ACC112 (cell line): Measurements from ENCODE around the gene TMEM135.
"Not testable (repeated sequence)": the region's sequence is repeated elsewhere in the genome, so short reads cannot be mapped to it uniquely, and the experiment has no call there.

Experiments used
- H2AFZ ChIP-seq: fragments of 200-600 bp; sonication (generic); one replicate; pipeline ENCODE4 v1.6.0; 2017; ENCODE audit warnings: antibody characterized with exemption, low read length; ENCODE audit not compliant: unreplicated experiment
- H3K27ac ChIP-seq: fragments of 200-600 bp; sonication (generic); 2 replicates; pipeline ENCODE4 v1.5.1; 2014; ENCODE audit warnings: low read depth, mild to moderate bottlenecking, antibody characterized with exemption, low read length, moderate library complexity
- H3K27me3 ChIP-seq: fragments of 200-600 bp; sonication (generic); 2 replicates; pipeline ENCODE4 v1.6.1; 2014; ENCODE audit warnings: mild to moderate bottlenecking, antibody characterized with exemption, low read length, moderate library complexity, mixed read lengths; ENCODE audit not compliant: insufficient read depth
- H3K36me3 ChIP-seq: fragments of 200-600 bp; sonication (generic); 2 replicates; pipeline ENCODE4 v1.6.1; 2016; ENCODE audit warnings: mild to moderate bottlenecking, antibody characterized with exemption, low read length, moderate library complexity, mixed read lengths; ENCODE audit not compliant: insufficient read depth
- H3K4me1 ChIP-seq: fragments of 200-600 bp; sonication (generic); one replicate; pipeline ENCODE4 v1.6.1; 2016; ENCODE audit warnings: low read length, mixed read lengths; ENCODE audit not compliant: insufficient read depth, unreplicated experiment, control insufficient read depth
- H3K4me3 ChIP-seq: fragments of 200-600 bp; sonication (generic); 2 replicates; pipeline ENCODE4 v1.5.1; 2014; ENCODE audit warnings: mild to moderate bottlenecking, low read depth, low read length
- H3K79me2 ChIP-seq: fragments of 200-600 bp; sonication (generic); one replicate; pipeline ENCODE4 v1.6.0; 2016; ENCODE audit warnings: low read length; ENCODE audit not compliant: control insufficient read depth, unreplicated experiment, insufficient read depth

Gene TMEM135

GRCh38 chr11:87275176-87275575 lies 237.4 kb downstream of the TMEM135 start:
- Histone ChIP-seq H3K4me1 (no peaks in the 10 kb centered on the region), H3K27ac (no peak overlapping the region)

GRCh38 chr11:87280143-87280542 lies 242.4 kb downstream of the TMEM135 start:
- no peaks in the 10 kb centered on the region for H3K36me3 ChIP-seq
- H3K27me3 ChIP-seq, result no peaks in the 10 kb centered on the region
- no peak overlapping the region for H3K4me3 ChIP-seq
- peaks cover 12% of the 10 kb centered on the region for H3K4me1 ChIP-seq
- no peak overlapping the region for H3K27ac ChIP-seq
- H3K79me2 ChIP-seq, result no peaks in the 10 kb centered on the region
- no peak overlapping the region for H2AFZ ChIP-seq

More at GRCh38 chr11:87275176-87275575, 237.4 kb downstream of the TMEM135 start:
- Histone ChIP-seq H2AFZ (no peak overlapping the region), H3K36me3 (no peaks in the 10 kb centered on the region), H3K27me3 (no peaks in the 10 kb centered on the region), H3K4me3 (no peak overlapping the region), H3K79me2 (no peaks in the 10 kb centered on the region)

GRCh38 chr11:87281496-87281895 lies 243.8 kb downstream of the TMEM135 start:
- peaks cover 12% of the 10 kb centered on the region for H3K4me1 ChIP-seq
- H3K79me2 ChIP-seq, result no peaks in the 10 kb centered on the region
- H3K4me3 ChIP-seq, result no peak overlapping the region
- H2AFZ ChIP-seq, result no peak overlapping the region
- no peak overlapping the region for H3K27ac ChIP-seq
- no peaks in the 10 kb centered on the region for H3K36me3 ChIP-seq
- no peaks in the 10 kb centered on the region for H3K27me3 ChIP-seq

GRCh38 chr11:87284306-87284705 lies 246.6 kb downstream of the TMEM135 start:
- Histone ChIP-seq H3K4me1 (peaks cover 12% of the 10 kb centered on the region), H2AFZ (no peak overlapping the region), H3K79me2 (no peaks in the 10 kb centered on the region), H3K36me3 (no peaks in the 10 kb centered on the region), H3K27me3 (no peaks in the 10 kb centered on the region), H3K27ac (no peak overlapping the region), H3K4me3 (no peak overlapping the region)

- H3K27me3 ChIP-seq, H3K36me3 ChIP-seq, H3K79me2 ChIP-seq, H3K4me3 ChIP-seq, H3K27ac ChIP-seq, H2AFZ ChIP-seq: not testable (repeated sequence)
- H3K4me1 ChIP-seq, result peaks cover 12% of the 10 kb centered on the region
These were observed 247.9 kb downstream of the TMEM135 start for GRCh38 chr11:87285674-87286073.

GRCh38 chr11:87286338-87286737 lies 248.6 kb downstream of the TMEM135 start:
- peaks cover 6% of the 10 kb centered on the region for H3K4me1 ChIP-seq
- H3K27me3 ChIP-seq, result no peaks in the 10 kb centered on the region
- H3K27ac ChIP-seq, result no peak overlapping the region
- H3K79me2 ChIP-seq, result no peaks in the 10 kb centered on the region
- no peak overlapping the region for H3K4me3 ChIP-seq
- H3K36me3 ChIP-seq, result no peaks in the 10 kb centered on the region
- no peak overlapping the region for H2AFZ ChIP-seq

- H3K27me3 ChIP-seq, result no peaks in the 10 kb centered on the region
- no peaks in the 10 kb centered on the region for H3K79me2 ChIP-seq
- H3K36me3 ChIP-seq, result no peaks in the 10 kb centered on the region
- H3K27ac ChIP-seq, result no peak overlapping the region
- H3K4me3 ChIP-seq, result no peak overlapping the region
- H3K4me1 ChIP-seq, result no peaks in the 10 kb centered on the region
- H2AFZ ChIP-seq, result no peak overlapping the region
These were observed 252.7 kb downstream of the TMEM135 start for GRCh38 chr11:87290304-87290922.

- Histone ChIP-seq H2AFZ (no peak overlapping the region), H3K36me3 (no peaks in the 10 kb centered on the region), H3K4me1 (no peaks in the 10 kb centered on the region), H3K27me3 (no peaks in the 10 kb centered on the region), H3K4me3 (no peak overlapping the region), H3K79me2 (no peaks in the 10 kb centered on the region), H3K27ac (no peak overlapping the region)
These were observed 254.9 kb downstream of the TMEM135 start for GRCh38 chr11:87292598-87292997.

- H3K27me3 ChIP-seq, result no peaks in the 10 kb centered on the region
- H3K79me2 ChIP-seq, result no peaks in the 10 kb centered on the region
- no peak overlapping the region for H3K4me3 ChIP-seq
- no peaks in the 10 kb centered on the region for H3K4me1 ChIP-seq
- H3K36me3 ChIP-seq, result no peaks in the 10 kb centered on the region
- no peak overlapping the region for H3K27ac ChIP-seq
- H2AFZ ChIP-seq, result no peak overlapping the region
These were observed 257.5 kb downstream of the TMEM135 start for GRCh38 chr11:87295237-87295636.

- Histone ChIP-seq H3K4me1 (no peaks in the 10 kb centered on the region), H3K27ac (no peak overlapping the region), H3K27me3 (no peaks in the 10 kb centered on the region), H3K79me2 (no peaks in the 10 kb centered on the region), H2AFZ (no peak overlapping the region), H3K4me3 (no peak overlapping the region), H3K36me3 (no peaks in the 10 kb centered on the region)
These were observed 258.9 kb downstream of the TMEM135 start for GRCh38 chr11:87296627-87297026.

GRCh38 chr11:87298155-87298554 lies 260.4 kb downstream of the TMEM135 start:
- Histone ChIP-seq H3K27me3 (no peaks in the 10 kb centered on the region), H3K4me3 (no peak overlapping the region), H2AFZ (no peak overlapping the region), H3K27ac (no peak overlapping the region), H3K36me3 (no peaks in the 10 kb centered on the region), H3K4me1 (no peaks in the 10 kb centered on the region), H3K79me2 (no peaks in the 10 kb centered on the region)
